Measurements from ENCODE around the gene HOXD3.

The HOXD3 gene

DNA sequence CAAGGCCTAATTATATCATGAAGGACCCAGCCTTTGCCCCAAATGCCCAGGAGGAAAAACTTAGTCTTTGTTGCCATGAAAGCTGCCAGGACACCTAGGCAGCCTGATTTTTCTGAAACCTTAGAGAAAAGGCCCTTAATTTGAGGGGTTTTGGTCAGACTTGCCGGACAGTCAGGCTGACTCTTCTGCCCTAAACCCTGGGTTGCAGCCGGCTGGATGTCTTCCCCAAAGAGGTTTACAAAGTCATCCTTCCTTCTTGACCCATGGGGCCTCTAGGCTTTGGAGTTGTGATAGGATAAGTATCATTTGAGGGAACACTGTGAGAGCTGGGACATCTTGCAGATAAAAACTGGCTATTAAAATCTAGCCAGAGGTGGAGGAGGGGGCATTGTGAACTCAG lies 28.9 kb downstream of the HOXD3 start:
- DNase-seq = no peak

GRCh38 chr2:176187200-176187898 lies 30.2 kb downstream of the HOXD3 start:
- DNase-seq = peak; percentile 32

GRCh38 chr2:176187899-176188773 lies 31.0 kb downstream of the HOXD3 start, which contains the start of gene HOXD1:
Gene HOXD1 (plus strand): TSS chr2:176188668. CDS start chr2:176188802, 134 bp downstream.
- DNase-seq = no peak

GRCh38 chr2:176188774-176189680 lies 31.9 kb downstream of the HOXD3 start:
- DNase-seq = no peak

DNA sequence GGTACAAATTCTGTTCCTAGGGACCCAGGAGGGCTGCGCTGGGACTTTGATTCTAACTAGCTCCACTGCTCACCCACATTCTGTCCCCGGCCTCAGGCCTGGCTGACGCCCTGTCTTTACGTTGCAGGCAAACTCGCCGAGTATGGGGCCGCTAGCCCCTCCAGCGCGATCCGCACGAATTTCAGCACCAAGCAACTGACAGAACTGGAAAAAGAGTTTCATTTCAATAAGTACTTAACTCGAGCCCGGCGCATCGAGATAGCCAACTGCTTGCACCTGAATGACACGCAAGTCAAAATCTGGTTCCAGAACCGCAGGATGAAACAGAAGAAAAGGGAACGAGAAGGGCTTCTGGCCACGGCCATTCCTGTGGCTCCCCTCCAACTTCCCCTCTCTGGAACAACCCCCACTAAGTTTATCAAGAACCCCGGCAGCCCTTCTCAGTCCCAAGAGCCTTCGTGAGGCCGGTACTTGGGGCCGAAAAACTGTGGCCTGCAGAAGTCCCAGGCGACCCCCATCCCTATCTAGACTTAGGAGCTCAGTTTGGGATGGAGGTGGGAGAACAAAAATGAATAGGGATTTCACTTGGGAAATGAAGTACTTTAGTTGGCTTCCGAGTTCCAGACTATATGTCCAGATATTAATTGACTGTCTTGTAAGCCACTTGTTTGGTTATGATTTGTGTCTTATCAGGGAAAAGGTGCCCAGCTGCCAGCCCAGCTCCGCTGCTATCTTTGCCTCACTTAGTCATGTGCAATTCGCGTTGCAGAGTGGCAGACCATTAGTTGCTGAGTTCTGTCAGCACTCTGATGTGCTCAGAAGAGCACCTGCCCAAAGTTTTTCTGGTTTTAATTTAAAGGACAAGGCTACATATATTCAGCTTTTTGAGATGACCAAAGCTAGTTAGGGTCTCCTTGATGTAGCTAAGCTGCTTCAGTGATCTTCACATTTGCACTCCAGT lies 32.9 kb downstream of the HOXD3 start:
- DNase-seq = no peak

DNA sequence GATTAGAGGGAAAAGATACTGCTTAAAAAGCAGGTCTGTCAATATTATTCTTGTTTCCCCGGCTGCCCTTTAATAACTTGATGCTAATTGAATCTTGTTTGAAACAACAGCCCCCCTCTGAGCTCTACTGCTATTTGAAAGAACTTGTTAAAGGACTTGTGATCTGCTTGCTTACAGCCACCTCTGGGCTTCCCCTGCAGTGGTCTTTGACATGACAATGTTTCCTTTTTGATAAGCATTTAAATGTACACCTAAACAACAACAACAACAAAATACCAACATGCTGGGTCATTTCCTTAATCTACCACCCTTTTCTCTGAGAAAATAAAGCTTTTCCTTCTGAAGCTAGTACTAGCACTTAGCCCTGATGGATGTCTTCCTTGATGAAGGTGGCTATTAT lies 35.2 kb downstream of the HOXD3 start:
- no peak for DNase-seq

GRCh38 chr2:176193048-176193447 lies 35.9 kb downstream of the HOXD3 start:
- no peak for DNase-seq

- DNase-seq = no peak
These were observed 42.8 kb downstream of the HOXD3 start for GRCh38 chr2:176199902-176200301.

DNA sequence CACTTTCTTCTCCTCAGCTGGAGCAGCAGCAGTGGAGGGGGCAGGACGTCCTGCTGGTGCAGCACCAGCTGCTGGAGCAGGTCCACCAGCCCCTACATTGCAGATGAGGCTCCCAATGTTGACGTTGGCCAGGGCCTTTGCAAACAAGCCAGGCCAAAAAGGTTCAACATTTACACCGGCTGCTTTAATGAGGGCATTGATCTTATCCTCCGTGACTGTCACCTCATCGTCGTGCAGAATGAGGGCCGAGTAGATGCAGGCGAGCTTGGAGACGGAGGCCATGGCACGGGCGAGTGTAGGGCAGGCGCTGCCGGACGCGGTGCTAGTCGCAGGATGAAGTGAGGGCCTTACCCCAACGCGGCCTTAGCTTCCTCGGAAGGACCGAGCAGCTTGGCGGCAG lies 43.9 kb downstream of the HOXD3 start:
- DNase-seq = no peak

GRCh38 chr2:176202491-176202890 lies 45.4 kb downstream of the HOXD3 start:
- DNase-seq = no peak

DNA sequence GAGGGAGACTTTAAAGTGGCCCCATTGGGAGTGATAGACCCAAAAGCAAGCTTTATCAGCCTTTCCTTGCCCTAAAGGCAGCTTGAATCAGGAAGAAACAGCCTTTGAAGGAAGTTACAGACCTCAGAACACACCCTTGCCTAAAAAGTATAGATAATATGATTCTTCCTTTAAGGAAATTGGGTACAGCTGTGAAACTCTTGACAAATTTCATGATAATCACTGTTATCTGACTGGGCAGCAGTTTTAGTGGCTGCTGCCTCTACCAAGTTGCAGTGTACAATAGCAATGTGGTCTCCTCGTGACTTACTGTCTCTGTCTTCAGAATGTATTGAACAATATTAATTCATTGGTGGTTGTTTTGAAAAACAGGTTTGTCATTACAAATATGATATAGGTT lies 48.0 kb downstream of the HOXD3 start:
- DNase-seq = no peak

- no peak for DNase-seq
These were observed 49.0 kb downstream of the HOXD3 start for GRCh38 chr2:176206136-176206535.

GRCh38 chr2:176206682-176207081 lies 49.6 kb downstream of the HOXD3 start:
- peak; percentile 11 for DNase-seq

GRCh38 chr2:176211110-176211509 lies 54.0 kb downstream of the HOXD3 start:
- DNase-seq = no peak

DNA sequence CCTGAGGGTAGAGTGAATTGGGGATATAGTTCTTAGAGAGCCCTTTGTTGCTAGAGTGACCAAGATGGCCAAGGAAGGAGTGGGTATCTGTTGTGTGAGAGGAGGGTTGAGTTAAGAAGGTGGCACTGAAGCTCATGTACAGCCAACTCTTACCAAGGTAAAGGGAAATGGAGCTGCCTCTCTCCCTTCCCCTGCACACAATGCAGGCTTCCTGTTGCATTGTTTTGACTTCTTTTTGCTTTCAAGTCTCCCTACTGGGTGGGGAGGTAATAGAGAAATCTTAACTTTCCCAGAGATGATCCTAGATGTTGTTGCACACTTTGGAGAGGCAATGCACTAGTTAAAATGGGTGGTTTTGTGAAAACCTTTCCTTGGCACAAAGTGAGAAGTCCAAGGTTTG lies 55.2 kb downstream of the HOXD3 start:
- DNase-seq = no peak

- DNase-seq = no peak
These were observed 56.3 kb downstream of the HOXD3 start for GRCh38 chr2:176213406-176213805.

Data from NCI-H524 treated with DMSO at 0.1 percent for 48 hours (cell line).